Right hindlimb (tissue), 1 donor: ENCODE results near the gene ARF1.

Source experiments
- DNase-seq: peaks from one replicate; pipeline ENCODE4 v3.0.0-alpha.2; 2018

ARF1 gene

GRCh38 chr1:228082214-228082917 is at the start of gene ARF1:
ARF1 (plus strand) TSS chr1:228082708; CDS start chr1:228097115, 14,407 bp downstream.
- peak; percentile 95 for DNase-seq

DNA sequence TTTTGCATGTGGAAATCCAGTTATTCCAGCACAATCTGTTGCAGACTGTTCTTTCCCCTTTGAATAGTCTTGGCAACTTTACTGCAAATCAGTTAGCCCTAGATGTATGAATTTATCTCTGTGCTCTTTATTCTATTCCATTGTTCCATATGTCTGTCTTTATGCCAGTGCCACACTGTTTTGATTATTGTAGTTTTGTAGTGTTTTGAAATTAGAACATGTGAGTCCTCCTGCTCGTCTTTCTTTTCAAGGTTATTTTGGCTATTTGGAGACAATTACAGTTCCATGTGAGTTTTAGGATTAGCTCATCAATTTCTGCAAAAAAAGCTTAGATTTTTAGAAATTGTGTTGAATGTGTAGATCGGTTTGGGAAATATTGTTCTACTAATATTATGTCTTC is 49.1 kb upstream of the ARF1 start:
- no peak for DNase-seq

GRCh38 chr1:228034954-228035837 is 47.3 kb upstream of the ARF1 start:
- DNase-seq, result no peak

DNA sequence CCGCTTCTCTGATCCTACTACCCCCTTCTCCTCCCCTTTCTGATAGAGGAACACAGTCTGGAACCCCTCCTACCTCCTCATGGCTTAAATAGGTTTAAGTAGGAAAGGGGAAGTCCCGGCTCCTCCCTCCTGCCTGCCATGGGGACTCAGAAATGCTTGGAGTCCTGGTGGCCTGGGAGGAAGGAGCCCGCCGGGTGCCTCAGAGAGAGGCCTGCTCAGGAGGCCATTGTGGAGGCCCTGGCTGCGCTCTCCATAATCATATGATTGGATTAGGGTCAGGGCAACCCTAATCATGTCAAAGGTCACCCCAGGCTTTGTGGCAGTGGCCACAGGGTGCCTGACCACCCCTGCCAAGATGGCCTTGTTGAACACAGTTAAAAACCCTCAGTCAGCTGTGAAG is 46.7 kb upstream of the ARF1 start:
- no peak for DNase-seq

DNA sequence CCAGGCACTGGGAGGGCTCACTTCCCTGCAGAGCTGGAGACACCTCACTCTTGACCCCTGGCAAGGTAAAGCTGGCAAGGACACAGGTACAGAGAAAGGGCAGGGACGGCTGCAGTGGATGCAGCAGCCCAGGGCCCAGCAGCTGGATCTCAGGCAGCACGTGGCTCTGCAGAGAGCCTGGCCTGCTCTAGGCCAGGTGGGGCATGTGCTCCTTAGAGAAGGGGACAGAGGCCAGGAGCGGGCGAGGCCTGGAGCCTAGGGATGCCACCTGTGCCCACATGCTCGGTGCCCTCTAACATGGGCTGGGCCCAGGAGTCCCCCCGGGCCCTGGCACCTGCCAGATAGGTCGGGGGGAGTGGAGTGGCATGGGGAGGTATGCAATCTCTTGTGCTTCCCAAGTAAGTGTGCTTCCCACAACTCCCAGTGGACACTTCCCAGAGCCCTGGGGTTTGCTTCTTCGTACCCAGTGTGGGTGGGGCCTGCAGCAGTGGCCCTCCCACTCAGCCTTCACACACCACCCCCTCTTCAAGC is 45.7 kb upstream of the ARF1 start:
- DNase-seq, result no peak

GRCh38 chr1:228037401-228038386 is 44.8 kb upstream of the ARF1 start:
- no peak for DNase-seq

DNA sequence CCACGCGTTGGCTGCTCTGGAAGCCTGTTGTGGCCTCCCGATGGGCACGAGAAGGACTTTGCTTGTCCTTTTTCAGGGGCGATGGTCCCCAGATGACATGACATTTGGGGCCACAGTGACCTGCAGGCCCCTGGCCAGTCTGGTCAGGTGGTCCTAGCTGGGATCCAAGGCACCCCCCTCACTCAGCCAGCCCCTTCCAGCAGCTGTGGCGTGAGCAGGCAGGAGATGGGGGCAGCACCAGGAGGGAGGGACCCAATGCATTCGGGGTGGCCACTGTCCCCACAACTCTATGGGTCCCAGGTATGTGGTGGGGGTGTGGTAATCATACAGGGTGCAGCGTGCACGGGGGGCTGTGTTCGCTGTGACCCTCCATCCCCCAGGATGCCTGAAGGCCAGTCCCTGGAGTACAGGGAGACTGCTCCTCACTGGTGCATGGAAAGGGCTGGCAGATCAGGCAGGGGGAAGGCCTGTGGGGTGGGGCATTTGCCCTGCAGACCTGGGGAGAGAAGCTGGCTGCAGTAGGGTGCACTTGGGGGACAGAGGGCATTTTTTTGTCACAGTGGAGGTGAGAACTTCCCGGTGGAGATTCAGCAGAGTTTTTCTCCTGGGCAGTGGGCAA is 44.0 kb upstream of the ARF1 start:
- DNase-seq, result no peak

GRCh38 chr1:228039006-228039903 is 43.3 kb upstream of the ARF1 start:
- DNase-seq, result no peak

DNA sequence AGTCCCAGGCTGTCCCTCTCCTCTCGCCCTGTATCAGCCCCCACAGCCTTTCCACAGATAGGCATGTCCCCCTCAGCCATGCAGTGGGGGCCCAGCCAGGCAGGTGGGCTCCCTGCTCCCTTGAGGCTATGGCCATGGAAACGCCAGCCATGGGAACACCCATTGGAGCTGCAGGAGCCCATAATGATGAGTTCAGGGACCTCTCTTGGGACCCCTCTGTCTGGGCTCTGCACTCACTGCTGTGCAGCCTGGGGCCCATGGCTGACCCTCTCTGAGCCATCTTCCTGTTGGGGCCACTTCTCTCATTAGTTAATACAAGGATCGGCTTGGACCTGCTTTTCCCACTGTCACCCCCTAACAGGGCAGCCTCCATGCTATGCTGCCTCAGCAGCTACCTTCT is 42.5 kb upstream of the ARF1 start:
- no peak for DNase-seq

DNA sequence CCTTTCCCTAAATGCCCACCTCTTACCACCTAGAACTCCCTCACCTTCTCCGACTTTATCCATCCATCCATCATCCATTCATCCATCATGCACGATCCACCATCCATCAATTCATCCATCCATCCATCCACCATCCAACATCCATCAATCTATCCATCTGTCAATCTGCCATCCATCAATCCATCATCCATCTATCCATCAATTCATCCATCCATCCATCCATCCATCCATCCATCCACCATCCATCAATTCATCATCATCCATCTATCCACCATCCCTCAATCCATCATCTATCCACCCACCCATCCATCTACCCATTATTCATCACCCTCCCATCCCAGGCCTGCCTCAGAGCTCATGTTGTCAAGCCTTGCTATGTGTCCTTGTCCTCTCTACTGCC is 41.2 kb upstream of the ARF1 start:
- no peak for DNase-seq

DNA sequence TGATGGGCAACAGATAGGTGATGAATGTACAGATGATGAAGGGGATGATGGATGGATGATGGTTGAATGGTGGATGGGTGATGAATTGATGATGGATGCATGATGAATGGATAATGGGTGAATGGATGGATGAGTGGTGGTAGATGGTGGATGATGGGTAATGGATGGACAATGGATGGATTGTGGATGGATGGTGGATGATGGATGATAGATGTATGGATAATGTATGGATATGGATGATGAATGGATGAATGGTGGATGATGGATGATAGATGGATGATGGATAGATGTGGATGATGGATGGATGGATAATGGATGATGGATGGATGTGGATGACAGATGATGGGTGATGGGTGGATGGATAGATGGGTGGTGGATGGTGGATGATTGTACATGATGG is 40.0 kb upstream of the ARF1 start:
- no peak for DNase-seq

- no peak for DNase-seq
These were observed 39.1 kb upstream of the ARF1 start for GRCh38 chr1:228043281-228043848.

DNA sequence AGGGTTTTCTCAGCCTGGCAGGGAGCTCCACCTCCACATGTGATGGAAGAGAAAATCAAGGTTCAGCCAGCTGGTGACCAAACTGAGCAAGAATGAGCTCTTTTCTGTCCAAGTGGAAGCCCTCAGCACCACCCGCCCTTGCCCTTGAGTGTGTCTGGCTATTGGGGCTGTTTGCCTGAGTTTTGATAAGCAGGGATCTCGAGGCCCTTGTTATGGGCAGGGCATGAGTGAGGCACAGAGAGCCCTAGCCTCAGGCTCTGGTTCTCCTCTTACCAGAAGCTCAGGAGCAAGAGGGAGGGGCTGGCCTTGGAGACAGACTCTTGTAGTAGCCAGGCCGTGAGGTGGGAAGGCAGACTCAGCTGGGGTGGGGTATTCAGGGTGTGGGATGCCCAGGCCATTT is 37.5 kb upstream of the ARF1 start:
- DNase-seq, result no peak

DNA sequence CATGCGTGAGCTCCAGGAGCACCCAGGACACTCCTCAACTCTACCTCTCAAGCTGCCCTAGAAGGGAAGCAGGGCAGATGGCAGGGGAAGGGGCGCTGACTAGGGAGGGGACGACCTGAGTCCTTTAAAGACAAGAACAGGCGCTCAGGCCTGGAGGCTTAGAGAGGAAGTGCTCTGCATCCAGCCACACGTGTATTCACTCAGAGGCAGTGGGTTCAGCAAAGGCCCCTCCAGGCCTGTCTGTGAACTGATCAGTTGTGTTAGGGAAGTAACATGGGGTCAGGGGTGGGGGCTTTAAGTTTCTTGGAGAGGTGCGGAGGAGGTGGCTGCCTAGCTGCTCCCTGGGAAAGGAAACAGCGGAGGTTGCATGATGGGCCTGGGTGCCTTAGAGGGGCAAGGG is 37.1 kb upstream of the ARF1 start:
- no peak for DNase-seq

DNA sequence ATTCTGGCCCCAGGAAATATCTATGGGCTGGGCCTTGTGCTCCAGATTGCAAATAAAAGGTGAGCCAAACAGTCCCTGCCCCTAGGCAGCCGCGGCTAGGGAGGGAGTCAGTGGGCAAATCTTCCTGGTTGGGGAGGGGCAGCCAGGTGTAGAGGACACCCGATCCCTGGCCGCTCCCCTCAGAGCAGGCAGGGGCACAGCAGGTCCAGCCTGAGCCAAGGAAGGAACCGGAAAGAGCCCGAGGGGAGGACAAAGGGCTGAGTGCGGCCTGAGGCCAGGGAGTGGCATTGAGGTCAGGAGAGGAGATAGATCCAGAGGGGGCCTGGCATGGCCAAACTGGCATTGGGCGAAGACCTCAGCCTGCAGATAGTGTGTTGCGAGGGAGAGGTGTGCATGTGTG is 36.6 kb upstream of the ARF1 start:
- no peak for DNase-seq

DNA sequence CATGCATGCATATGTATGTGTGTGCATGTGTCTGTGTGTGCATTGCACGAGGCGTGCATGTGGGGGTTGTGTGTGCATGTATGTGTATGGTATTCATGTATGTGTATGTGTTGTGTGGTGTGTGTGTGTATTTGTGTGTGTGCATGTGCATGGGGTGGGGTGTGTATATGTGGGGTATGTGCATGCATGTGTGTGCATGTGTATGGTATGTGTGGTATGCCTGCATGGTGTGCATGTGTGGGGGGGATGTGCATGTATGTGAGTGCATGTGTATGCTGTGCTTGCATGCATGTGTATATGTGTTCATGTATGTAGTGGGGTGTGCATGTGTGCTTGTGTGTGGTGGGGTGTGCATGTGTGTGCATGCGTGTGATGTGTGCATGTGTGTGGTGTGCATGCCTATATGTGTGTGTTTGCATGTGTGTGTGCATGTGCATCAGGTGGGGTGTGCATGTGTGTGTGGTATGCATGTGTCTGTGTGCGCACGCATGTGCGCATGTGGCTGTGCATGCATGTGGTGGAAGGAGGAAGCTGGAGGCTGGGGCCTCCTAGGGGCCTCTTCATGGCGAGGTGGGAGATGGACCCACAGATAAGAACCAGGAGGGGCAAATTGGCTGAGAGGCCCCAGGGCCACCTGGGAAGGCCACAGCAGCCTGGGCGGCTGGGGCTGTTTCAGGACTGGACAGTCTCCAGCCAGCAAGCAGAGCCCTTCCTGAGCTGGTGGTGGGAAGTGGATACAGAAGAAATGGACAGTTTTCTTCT is 35.9 kb upstream of the ARF1 start:
- DNase-seq, result no peak

DNA sequence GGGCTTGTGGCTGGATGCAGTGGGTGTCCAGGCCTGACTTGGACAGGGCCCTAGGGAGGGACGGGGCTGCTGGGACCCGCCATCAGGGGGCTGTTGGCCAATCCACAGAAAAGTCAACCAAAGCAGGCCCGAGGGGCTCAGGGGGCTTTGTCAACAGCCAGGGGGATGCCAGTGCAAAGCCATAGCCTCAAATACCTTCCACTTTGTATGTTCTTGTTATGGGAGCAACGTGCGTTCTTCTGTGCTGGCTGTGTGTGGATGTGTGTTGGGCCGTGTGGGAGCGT is 35.4 kb upstream of the ARF1 start:
- no peak for DNase-seq

- DNase-seq, result no peak
These were observed 34.4 kb upstream of the ARF1 start for GRCh38 chr1:228048120-228048519.

DNA sequence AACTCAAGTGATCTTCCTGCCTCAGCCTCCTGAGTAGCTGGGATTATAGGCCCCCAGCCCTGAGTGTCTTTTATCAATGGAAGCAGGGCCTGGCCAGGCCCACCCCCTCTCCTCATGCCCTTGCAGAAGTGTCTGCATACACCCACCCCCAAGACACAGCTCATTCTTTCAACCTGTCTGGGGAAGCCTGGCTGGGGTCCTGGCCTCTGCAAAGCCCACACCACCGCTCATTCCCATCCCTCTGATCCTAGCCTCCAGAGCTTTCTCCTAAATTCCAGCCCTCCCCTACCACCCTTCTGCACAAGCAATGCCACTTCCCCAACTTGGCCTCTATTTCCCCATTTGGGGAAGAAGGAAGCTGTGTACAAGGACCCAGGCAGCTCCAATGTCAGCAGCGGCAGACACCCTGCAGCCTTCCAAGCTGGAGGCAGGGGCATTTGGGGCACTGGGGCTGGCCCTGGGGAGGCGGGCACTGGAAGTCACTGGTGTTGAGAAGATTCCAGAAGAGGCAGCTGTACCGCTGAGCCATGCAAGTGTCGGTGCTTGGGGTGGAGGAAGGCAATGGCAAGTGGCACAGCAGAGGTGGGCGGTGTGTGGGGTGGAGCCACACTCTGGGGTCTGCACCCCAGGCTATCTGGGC is 33.7 kb upstream of the ARF1 start:
- no peak for DNase-seq
